GM18867 (cell line): ENCODE results near the gene C17orf107.

ENCODE experiments used
- ATAC-seq: cut with Tn5 transposase; IDR thresholded peaks from one replicate; pipeline ENCODE4 v1.9.1; 2021; ENCODE audit warnings: mild to moderate bottlenecking, moderate library complexity; ENCODE audit not compliant: unreplicated experiment

The C17orf107 gene

DNA sequence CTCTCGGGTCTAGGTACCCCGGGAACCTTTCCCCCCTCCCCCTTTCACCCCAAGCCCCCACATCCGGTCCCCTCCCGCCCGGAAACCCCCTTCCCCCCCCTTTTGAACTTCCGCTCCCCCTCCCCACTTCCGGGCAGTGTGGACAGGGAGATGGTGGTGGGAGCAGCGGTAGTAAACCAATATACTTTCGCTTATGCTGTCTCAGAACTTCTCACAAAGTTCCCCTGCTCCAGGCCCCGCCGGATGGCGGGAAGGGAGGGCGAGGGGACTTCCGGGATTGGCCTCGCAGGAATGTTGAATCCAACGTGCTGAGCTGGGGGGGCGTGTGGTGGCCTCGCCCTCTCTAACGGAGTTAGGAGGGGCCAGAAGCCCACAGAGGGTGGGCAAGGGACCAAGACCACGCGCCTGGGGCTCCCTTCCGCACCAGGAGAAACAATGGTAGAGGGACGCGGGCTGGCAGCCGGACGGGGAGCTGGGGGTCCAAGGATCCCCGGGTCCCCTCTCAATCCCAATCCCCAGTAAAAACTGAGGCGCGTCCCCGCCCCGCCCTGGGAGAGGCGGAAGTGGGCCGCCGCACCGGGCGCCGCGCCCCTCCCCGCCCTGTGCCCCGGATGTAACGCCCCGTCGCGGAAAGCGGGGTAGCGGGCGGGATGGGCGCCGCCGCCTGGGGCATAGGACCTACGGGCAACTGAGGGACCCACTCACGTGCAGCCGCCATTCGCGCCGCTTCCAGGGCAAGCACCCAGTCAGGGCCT, 48.3 kb downstream of the C17orf107 start:
- peak; percentile 15 for ATAC-seq

DNA sequence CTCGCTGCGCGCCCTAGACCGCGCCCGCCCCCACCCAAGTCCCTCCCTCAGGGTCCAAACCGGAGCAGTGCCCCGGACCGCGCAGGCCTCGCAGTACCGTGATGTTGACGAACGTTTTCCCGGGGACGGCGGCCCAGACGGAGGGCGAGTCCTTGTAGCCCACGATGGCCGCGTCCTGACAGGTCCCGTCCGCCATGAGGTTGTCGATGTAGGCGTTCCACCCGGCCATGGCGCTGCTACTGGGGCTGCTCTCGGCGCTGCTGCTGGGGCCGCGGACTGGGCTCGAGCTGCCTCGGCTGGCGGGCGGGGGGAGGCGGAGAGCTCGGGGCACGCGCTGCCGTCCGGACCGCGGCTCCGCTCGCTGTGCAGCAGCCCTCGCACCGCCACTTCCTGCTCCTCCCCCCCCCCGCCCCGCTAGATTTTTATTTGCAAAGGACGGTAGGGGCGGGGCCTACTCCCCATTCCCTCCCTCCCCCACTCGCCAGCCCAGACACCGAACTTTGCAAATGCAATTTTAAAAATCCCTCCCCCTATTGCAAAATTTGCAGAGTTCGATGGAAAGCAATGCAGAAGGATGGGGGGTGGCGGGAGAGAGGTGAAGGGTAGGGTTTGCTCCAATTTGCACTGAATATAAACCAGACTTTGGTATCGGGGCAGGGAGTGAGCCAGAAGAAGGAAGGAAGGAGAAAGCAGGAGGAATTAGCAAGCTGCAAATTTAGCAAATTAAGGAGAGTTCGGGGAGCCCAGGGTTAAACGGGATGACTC, 49.0 kb downstream of the C17orf107 start, which contains the start of gene PFN1:
Gene PFN1 (minus strand): TSS at position 365 of the 765 bp plus-strand sequence. CDS start 136 bp downstream, at position 229.
- peak; percentile 19 for ATAC-seq

- peak; percentile 41 for ATAC-seq
Measured at GRCh38 chr17:4948931-4949320, 49.6 kb downstream of the C17orf107 start.

- ATAC-seq, result peak; percentile 33
Measured at GRCh38 chr17:4949321-4950074, 50.2 kb downstream of the C17orf107 start.

DNA sequence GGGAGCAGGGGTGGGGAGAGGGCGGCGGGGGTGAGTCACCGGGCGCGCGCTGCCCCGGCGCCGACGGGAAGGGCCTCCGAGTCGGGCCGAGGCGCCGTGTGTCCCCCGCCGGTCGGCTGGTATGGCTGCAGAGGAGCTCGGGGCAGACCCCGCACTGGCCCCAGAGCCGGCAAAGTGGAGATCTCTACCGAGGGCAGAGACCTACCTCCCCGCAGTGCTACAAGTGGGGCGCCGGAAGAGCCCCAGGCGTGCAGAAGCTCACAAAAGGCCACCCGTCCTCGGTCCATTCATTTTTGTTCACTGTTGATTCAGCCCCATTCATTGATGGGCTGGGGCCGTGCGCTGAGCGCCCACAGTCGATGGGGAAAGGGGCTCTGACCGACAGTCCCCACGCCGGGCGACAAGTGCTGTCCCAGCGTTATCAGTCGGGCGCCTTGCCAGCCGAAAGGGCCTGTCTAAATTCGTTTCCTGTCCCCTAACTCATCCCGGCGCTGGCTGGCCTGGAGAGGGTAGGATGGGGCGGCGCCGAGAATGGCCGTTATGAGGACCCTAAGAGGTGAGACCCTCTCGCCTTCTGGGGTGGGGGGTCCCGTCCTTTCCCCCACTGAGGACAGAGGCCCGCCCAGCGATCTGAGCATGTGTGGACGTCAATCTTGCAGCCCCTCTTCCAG, 50.9 kb downstream of the C17orf107 start:
- ATAC-seq, result peak; percentile 2

GRCh38 chr17:4950746-4951204, 51.4 kb downstream of the C17orf107 start, which contains the start of gene ENO3:
TSS of gene ENO3 (plus strand) at chr17:4951119. CDS start at chr17:4951830, 711 bp downstream.
- ATAC-seq, result no peak

- ATAC-seq, result no peak
Measured at GRCh38 chr17:4951486-4951885, 52.1 kb downstream of the C17orf107 start.
